Activated CD8-positive, alpha-beta T cell treated with anti-CD3 and anti-CD28 coated beads, Interleukin-2, amount 10 ng/mL, durations not matched to agents 7 days and 5 days (primary cell): Measurements from ENCODE around the gene FBXL13. TPM values are rescaled to one million over a fixed set of nuclear protein-coding genes. Genes with fewer than 3 reads are reported as not detected.
"Not testable (repeated sequence)": the region's sequence is repeated elsewhere in the genome, so short reads cannot be mapped to it uniquely, and the experiment has no call there.

Experiments used
- ATAC-seq: fragments of 150-1000 bp; cut with Tn5 transposase; one replicate; pipeline ENCODE4 v1.10.0; 2021; ENCODE audit warnings: moderate library complexity
- CTCF ChIA-PET: fragments of 350-600 bp; sonication (Branson Sonifier 250); formaldehyde crosslinking; loops from one replicate; lab custom pipeline; 2021; ENCODE audit warnings: antibody characterized with exemption; lab: Charles Lee
- POLR2A ChIA-PET: fragments of 350-600 bp; sonication (Branson Sonifier 250); formaldehyde crosslinking; loops from one replicate; lab custom pipeline; 2021; ENCODE audit warnings: antibody characterized with exemption; lab: Charles Lee
- DNase-seq: peaks from one replicate; pipeline ENCODE4 v3.0.0-alpha.2; 2020
- H3K27ac Mint-ChIP-seq: one replicate; pipeline ENCODE4 v1.8.0; 2021; ENCODE audit warnings: mild to moderate bottlenecking, mixed read lengths
- H3K27me3 Mint-ChIP-seq: one replicate; pipeline ENCODE4 v1.8.0; 2021; ENCODE audit warnings: low read depth, mixed read lengths
- H3K36me3 Mint-ChIP-seq: one replicate; pipeline ENCODE4 v1.8.0; 2021; ENCODE audit warnings: low read depth, mixed read lengths
- H3K4me1 Mint-ChIP-seq: one replicate; pipeline ENCODE4 v1.8.0; 2021; ENCODE audit warnings: low read depth, mixed read lengths
- H3K4me3 Mint-ChIP-seq: one replicate; pipeline ENCODE4 v1.8.0; 2021; ENCODE audit warnings: mild to moderate bottlenecking, mixed read lengths
- H3K9me3 Mint-ChIP-seq: one replicate; pipeline ENCODE4 v1.8.0; 2022; ENCODE audit warnings: mixed read lengths; ENCODE audit not compliant: insufficient read depth
- total RNA-seq, 2 experiments: library from RNA; stranded (reverse); gene quantifications; one replicate each; pipeline ENCODE4 v1.2.3, GENCODE V29; 2021

FBXL13 gene
- total RNA-seq, 2 experiments from 2014 or later = 0.13 to 0.34 TPM

DNA sequence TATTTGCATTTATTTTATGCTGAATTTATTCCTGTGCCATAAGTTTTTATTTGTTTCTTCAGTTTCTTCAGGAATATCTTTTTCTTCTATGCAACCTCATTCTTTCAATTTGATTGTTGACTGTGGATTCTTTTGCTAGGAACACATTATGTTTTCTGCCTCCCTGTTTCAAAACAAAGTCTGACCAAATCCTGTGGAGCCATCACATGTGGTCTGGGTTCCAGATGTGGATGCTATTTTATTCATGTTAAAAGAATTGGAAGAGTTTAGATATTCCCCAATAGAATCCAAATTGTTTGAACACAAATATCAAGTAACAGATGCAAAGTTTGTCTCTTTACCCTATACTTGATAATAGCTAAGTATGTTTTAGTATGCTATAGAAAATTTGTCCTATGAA, 218.6 kb downstream of the FBXL13 start:
- H3K36me3 Mint-ChIP-seq = no peaks in the 10 kb centered on the region
- ATAC-seq = no peak
- H3K9me3 Mint-ChIP-seq = no peaks in the 10 kb centered on the region
- no peaks in the 10 kb centered on the region for H3K4me1 Mint-ChIP-seq
- H3K4me3 Mint-ChIP-seq = no peak overlapping the region
- H3K27ac Mint-ChIP-seq = no peak overlapping the region
- POLR2A ChIA-PET = no interaction called here
- H3K27me3 Mint-ChIP-seq = peaks cover 11% of the 10 kb centered on the region
- no peak for DNase-seq
- CTCF ChIA-PET = no interaction called here

DNA sequence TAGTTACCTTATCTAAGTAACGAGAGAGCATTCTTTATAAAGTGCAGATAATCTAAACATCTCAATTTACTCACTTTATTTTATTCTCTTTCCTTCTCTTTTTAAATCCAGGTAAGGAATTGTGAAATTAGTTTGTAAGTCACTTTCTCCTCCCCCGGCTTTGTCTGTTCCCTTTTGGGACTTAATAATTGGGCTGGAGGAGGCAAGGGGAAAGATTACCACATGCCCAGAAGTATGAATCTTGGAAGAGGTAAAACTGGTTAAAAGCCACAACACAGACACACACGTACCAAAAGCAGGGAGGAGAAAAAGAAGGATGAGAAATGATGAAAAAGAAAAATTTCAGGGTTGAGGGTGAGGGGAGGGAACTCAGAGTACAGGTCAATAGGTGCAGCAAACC, 225.1 kb downstream of the FBXL13 start:
- ChIA-PET POLR2A (no interaction called here), CTCF (no interaction called here)
- H3K4me3 Mint-ChIP-seq = no peak overlapping the region
- no peak for DNase-seq
- no peaks in the 10 kb centered on the region for H3K36me3 Mint-ChIP-seq
- no peak overlapping the region for H3K27ac Mint-ChIP-seq
- no peaks in the 10 kb centered on the region for H3K4me1 Mint-ChIP-seq
- peaks cover 10% of the 10 kb centered on the region for H3K27me3 Mint-ChIP-seq
- no peaks in the 10 kb centered on the region for H3K9me3 Mint-ChIP-seq
- ATAC-seq = no peak

DNA sequence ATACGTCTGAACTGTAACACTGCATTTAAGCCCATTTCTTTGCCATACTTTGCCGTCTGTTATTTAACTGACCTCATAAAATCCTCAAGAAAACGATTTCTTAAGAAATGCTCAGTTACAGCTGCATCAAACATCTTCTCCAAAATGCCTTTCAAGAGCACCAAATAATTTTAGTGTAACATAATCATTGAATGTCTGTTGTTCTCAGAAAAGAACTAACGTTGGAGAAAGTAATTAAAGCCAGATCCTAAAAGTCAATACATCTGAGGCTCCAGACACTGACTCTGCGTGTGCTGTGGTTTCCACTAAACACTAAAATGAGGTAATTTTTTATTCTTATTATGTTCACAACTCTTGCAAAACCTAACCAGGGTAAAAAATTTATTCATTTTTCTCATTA, 225.5 kb downstream of the FBXL13 start:
- H3K27me3 Mint-ChIP-seq = peaks cover 12% of the 10 kb centered on the region
- CTCF ChIA-PET = no interaction called here
- POLR2A ChIA-PET = no interaction called here
- DNase-seq (no peak), ATAC-seq (no peak)
- no peak overlapping the region for H3K27ac Mint-ChIP-seq
- no peaks in the 10 kb centered on the region for H3K36me3 Mint-ChIP-seq
- H3K4me3 Mint-ChIP-seq = no peak overlapping the region
- H3K9me3 Mint-ChIP-seq = no peaks in the 10 kb centered on the region
- peaks cover 4% of the 10 kb centered on the region for H3K4me1 Mint-ChIP-seq

DNA sequence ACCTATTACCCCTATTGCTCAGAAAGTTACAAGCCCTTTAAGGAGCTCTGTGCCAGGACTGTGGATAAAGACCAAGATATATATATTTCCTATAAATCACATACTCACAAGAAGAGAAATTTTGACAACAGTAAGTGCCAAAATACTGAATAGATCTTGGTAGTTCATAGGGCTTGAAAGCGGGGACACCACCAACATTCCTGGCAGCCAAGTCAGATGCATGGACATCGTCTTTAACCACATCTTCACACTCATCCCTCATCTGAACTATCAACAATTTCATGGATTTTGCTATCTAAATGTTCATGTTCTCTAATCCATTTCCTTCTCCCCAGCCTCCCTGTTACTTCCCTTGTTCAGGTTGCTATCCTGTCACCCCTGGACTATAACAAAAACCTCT, 229.2 kb downstream of the FBXL13 start:
- peaks cover 12% of the 10 kb centered on the region for H3K27me3 Mint-ChIP-seq
- H3K36me3 Mint-ChIP-seq = no peaks in the 10 kb centered on the region
- POLR2A ChIA-PET = no interaction called here
- H3K4me1 Mint-ChIP-seq = peaks cover 11% of the 10 kb centered on the region
- H3K4me3 Mint-ChIP-seq = no peak overlapping the region
- DNase-seq (no peak), ATAC-seq (no peak)
- no peak overlapping the region for H3K27ac Mint-ChIP-seq
- CTCF ChIA-PET = no interaction called here
- no peaks in the 10 kb centered on the region for H3K9me3 Mint-ChIP-seq

DNA sequence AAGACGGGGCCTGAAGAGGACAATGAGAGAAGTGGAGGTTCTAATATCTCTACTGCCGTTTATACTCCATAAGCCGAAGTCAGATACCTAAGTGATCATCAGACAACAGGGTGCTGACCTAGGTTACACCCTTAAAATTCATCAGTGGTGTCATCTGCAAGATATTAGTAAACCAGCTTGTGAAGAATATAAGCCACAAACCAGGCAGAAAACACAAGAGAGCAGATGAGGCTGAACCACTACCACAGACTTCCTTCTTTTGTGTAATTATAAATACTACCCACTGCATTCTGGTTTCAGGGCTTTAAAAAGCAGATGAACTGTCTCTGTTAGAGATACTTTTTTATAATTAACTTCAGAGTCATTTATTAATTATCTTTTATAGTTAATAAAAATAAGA, 230.7 kb downstream of the FBXL13 start:
- no peak overlapping the region for H3K4me3 Mint-ChIP-seq
- no peaks in the 10 kb centered on the region for H3K36me3 Mint-ChIP-seq
- ChIA-PET POLR2A (no interaction called here), CTCF (no interaction called here)
- no peaks in the 10 kb centered on the region for H3K9me3 Mint-ChIP-seq
- peaks cover 10% of the 10 kb centered on the region for H3K27me3 Mint-ChIP-seq
- DNase-seq = peak; percentile 31
- H3K27ac Mint-ChIP-seq = no peak overlapping the region
- ATAC-seq = peak; percentile 30
- peaks cover 11% of the 10 kb centered on the region for H3K4me1 Mint-ChIP-seq

DNA sequence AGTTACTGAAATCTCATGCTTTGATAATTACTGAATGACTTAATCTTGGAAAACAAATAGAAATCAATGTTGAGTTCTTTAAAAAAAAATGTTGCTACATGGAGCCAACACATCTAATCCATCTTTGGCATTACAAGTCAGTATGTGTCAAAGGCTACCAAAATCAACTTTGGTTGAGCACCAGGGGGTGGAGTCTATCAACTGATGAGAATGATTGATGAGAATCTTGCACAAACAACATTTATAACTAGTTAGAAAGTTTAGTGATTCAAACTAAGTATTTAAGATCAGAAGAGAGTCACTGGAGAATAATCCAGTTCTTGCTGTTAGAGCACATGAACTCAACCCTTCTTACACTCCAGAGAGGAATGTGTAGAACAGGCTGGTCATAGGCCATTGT, 232.3 kb downstream of the FBXL13 start:
- Mint-ChIP-seq H3K36me3 (no peaks in the 10 kb centered on the region), H3K27ac (no peak overlapping the region), H3K27me3 (peaks cover 10% of the 10 kb centered on the region), H3K4me1 (peaks cover 11% of the 10 kb centered on the region), H3K4me3 (no peak overlapping the region), H3K9me3 (no peaks in the 10 kb centered on the region)
- CTCF ChIA-PET = no interaction called here
- POLR2A ChIA-PET = no interaction called here
- ATAC-seq (no peak), DNase-seq (no peak)

DNA sequence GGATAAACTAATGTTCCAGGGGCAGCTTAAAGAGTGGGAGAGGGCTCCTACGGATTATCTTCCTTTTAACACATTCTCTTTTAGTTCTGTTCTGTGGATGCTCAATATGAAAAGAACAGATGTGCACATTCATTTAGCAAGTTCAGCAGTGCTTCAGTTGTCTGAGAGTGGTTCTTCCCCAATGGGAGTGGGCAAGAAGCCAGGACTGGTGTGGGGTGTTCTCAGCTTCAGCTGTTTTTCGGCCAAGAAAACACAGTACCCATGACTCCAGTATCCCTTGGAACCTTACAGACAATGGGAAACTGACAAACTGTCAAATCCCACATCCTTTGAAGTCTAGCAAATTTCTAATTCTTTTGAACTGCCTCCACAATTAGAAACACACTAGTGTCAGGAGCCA, 233.3 kb downstream of the FBXL13 start:
- ATAC-seq = no peak
- Mint-ChIP-seq H3K36me3 (no peaks in the 10 kb centered on the region), H3K9me3 (no peaks in the 10 kb centered on the region), H3K27me3 (peaks cover 10% of the 10 kb centered on the region), H3K27ac (no peak overlapping the region), H3K4me1 (peaks cover 11% of the 10 kb centered on the region), H3K4me3 (no peak overlapping the region)
- ChIA-PET CTCF (no interaction called here), POLR2A (interaction anchor here (0.7 kb wide), 1 partner anchor 67 kb away, joined by 3 read pairs; no protein-coding TSS in a partner anchor)
- DNase-seq = no peak

DNA sequence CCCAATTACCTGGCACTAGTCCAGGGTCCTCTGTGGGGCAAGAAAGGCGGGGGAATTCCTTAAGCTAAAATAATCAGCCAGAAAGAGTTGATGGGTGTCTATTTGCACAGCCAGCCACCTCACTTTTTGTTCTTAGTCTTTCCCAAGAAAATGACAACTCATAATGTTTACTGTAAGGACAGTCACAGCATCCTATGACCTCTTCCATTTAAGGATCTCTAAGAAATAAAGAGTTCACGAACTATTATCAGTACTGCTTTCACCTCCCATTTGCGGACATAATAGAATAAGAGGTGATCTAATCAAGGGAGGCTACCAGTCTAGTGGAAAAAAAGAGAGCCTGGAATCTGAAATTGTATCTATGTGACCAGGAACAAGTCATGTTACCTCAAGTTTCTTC, 234.2 kb downstream of the FBXL13 start:
- H3K27me3 Mint-ChIP-seq = peaks cover 6% of the 10 kb centered on the region
- no peak overlapping the region for H3K4me3 Mint-ChIP-seq
- POLR2A ChIA-PET = no interaction called here
- DNase-seq (no peak), ATAC-seq (no peak)
- H3K4me1 Mint-ChIP-seq = peaks cover 11% of the 10 kb centered on the region
- CTCF ChIA-PET = no interaction called here
- no peak overlapping the region for H3K27ac Mint-ChIP-seq
- H3K9me3 Mint-ChIP-seq = no peaks in the 10 kb centered on the region
- H3K36me3 Mint-ChIP-seq = no peaks in the 10 kb centered on the region

DNA sequence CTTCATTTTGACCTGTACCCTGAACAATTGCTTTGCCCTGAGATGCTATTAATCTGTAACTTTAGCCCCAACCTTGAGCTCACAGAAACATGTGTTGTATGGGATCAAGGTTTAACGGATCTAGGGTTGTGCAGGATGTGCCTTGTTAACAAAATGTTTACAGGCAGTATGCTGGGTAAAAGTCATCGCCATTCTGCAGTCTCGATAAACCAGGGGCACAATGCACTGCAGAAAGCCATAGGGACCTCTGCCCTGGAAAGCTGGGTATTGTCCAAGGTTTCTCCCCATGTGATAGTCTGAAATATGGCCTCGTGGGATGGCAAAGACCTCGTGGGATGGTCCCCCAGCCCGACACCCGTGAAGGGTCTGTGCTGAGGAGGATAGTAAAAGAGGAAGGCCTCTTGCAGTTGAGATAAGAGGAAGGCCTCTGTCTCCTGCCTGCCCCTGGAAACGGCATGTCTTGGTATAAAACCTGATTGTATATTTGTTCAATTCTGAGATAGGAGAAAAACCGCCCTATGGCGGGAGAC, 236.0 kb downstream of the FBXL13 start:
- DNase-seq, H3K27ac Mint-ChIP-seq, ATAC-seq, H3K27me3 Mint-ChIP-seq, CTCF ChIA-PET, H3K4me3 Mint-ChIP-seq, POLR2A ChIA-PET, H3K9me3 Mint-ChIP-seq, H3K36me3 Mint-ChIP-seq: not testable (repeated sequence)
- H3K4me1 Mint-ChIP-seq = peaks cover 11% of the 10 kb centered on the region

DNA sequence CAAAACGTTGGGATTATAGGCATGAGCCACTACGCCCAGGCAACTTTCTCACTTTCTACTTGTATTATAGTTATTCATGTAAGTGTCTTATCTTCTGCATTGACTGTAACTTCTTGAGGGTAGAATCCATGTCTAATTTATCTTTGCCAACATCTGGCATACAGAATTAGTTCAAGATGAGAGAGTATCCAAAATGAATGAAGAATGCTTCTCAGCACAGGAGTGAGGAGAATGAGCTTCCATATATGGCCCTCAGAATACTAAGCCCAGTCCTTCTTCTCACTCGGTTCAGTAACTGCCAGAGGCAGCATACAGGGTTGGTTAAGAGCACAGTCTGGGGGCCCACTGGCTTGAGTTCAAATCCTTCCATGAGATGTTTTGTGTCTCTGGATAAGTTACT, 236.8 kb downstream of the FBXL13 start:
- Mint-ChIP-seq H3K36me3 (no peaks in the 10 kb centered on the region), H3K4me3 (no peak overlapping the region), H3K27me3 (peaks cover 3% of the 10 kb centered on the region), H3K27ac (no peak overlapping the region), H3K9me3 (no peaks in the 10 kb centered on the region), H3K4me1 (peaks cover 8% of the 10 kb centered on the region)
- ATAC-seq = no peak
- no peak for DNase-seq
- CTCF ChIA-PET = no interaction called here
- POLR2A ChIA-PET = no interaction called here

DNA sequence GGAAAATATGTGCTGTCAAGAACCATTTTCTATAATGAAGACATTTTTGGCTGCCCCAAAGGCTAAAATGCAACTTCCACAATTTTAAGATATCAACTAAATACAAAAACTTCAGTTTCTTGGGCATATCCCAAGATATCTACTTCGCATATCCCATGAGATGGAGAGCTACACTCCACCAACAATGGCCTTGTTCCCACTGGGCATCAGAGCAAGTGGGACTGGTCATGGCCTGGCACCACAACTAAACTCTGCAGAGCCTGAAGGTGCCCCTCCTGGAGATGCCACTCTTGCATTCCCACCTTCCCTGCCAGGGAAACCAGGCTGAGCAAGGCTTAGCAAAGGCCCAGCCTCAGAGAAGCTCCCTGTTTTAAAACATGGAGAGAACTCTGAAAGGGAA, 237.6 kb downstream of the FBXL13 start:
- no peaks in the 10 kb centered on the region for H3K9me3 Mint-ChIP-seq
- ChIA-PET CTCF (no interaction called here), POLR2A (interaction anchor here (0.8 kb wide), 1 partner anchor 10 kb away, joined by 4 read pairs; no protein-coding TSS in a partner anchor)
- peaks cover 6% of the 10 kb centered on the region for H3K4me1 Mint-ChIP-seq
- DNase-seq (no peak), ATAC-seq (no peak)
- no peaks in the 10 kb centered on the region for H3K36me3 Mint-ChIP-seq
- no peaks in the 10 kb centered on the region for H3K27me3 Mint-ChIP-seq
- H3K27ac Mint-ChIP-seq = no peak overlapping the region
- no peak overlapping the region for H3K4me3 Mint-ChIP-seq

DNA sequence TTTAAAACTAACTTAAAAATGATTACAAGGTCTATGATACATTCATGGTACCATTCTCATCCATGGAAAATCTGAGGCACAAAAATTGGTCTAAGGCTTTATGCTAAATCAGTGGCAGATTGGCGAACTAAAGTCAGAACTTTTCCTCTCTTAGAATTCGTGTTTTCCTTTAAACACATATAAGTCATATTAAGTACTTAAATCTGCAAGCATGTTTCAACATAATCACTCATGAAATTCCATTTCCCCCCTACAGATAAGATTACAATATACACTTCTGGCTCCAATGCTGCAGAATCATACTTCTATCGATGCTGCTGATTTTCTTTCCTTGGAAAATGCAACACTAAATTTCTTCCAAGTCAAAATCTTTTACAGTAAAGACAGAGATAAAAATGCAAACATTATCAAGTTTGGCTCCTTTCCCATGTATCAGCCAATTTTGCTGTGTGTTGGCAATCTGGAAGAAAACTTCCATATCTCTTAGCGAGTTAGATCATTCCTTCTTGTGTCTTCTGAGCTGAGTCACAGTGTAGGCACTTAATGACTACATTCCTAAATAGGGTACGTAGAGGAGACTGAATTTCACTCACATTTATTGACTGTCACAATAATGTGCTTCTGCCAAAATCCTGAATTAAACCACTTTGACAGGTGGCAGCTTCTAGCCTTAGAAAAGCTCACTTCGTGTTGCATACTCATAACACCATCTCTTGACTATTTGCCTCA, 238.2 kb downstream of the FBXL13 start:
- Mint-ChIP-seq H3K27me3 (no peaks in the 10 kb centered on the region), H3K36me3 (no peaks in the 10 kb centered on the region), H3K4me1 (peaks cover 6% of the 10 kb centered on the region), H3K4me3 (no peak overlapping the region), H3K9me3 (no peaks in the 10 kb centered on the region), H3K27ac (no peak overlapping the region)
- DNase-seq (no peak), ATAC-seq (no peak)
- ChIA-PET CTCF (no interaction called here), POLR2A (interaction anchor here (0.8 kb wide), 1 partner anchor 10 kb away, joined by 4 read pairs; no protein-coding TSS in a partner anchor)
